ENCODE results near the gene FAM135A. TPM values are rescaled to one million over a fixed set of nuclear protein-coding genes. Genes with fewer than 3 reads are reported as not detected.

The FAM135A gene
- total and polyA plus RNA-seq, 2 of the 13 experiments (the other 11 are each of a cell fraction or from before 2014, with no cell fraction given), result 26.9 to 31.5 TPM

DNA sequence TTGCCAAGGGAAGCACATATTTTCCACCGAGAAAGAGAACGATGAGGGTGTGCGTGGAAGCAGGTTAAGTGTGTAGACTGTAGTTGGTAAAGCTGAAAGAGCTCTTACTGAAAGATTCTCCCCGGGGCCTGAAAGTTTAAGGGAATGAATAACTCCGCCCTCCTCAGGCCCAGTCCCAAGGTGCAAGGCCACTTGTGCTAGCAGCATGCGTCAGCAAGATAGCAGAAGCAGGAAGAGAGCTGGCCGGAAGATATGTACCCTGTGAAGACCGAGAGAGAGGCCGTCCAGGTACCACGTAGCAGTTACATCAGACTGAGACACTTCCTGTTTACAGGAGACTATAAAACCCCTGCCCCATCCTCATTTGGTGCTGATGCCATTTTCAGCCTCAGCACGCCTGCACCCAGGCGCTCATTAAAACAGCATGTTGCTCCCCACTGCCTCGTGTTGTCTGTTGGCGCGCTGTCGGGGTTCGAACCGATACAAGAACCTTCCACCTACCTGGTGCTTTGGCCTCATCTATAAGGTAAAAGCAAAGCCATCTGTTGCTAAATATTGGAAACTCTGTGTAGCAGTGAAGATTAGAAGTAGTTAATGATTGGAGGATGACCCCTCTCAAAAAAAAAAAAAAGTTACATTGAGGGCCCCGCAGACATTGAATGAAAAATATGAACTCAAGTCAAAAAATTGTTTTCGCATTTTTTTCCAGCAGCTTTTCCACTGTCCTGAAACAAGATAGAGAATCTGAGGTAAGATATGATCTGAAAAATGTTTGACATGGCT, 18.6 kb upstream of the FAM135A start:
- Histone ChIP-seq H4K20me1 (ENCODE audit: insufficient read depth, low read length) (no peaks in the 10 kb centered on the region), H3K27me3 (ENCODE audit: control insufficient read depth in 1 of 2, insufficient read depth in 2 of 2, low read length in 2 of 2) (no peaks in the 10 kb centered on the region), H3K4me3 (replicated peaks in 1 of 3; ENCODE audit: insufficient read depth in 1 of 3, low read depth in 2 of 3, low read length in 3 of 3) (no peak overlapping the region), H3K9ac (ENCODE audit: insufficient read depth, low read depth, low read length) (no peak overlapping the region), H3K9me3 (ENCODE audit: low read length) (no peaks in the 10 kb centered on the region), H2AFZ (ENCODE audit: low read length) (no peak overlapping the region), H3K4me1 (ENCODE audit: insufficient read depth, low read length) (peaks cover 64% of the 10 kb centered on the region), H3K36me3 (replicated peaks in 1 of 2; ENCODE audit: control insufficient read depth in 1 of 2, insufficient read depth in 2 of 2, low read length in 2 of 2) (no peaks in the 10 kb centered on the region), H3K27ac (ENCODE audit: extremely low read length, insufficient read depth, low read length) (no peak overlapping the region), H3K79me2 (ENCODE audit: insufficient read depth, low read length) (no peaks in the 10 kb centered on the region), H3K4me2 (ENCODE audit: low read depth, low read length) (no peak overlapping the region)
- no TSS peak for BruUV-seq (replicated peaks)
- WGBS (ENCODE audit: low lambda C conversion rate), result 91% methylated on average over 20 of the region's 20 CpGs
- CTCF ChIA-PET (ENCODE audit: low intra/inter-chr PET ratio, low total read pairs), result no interaction called here
- intact Hi-C loops (cut with micrococcal nuclease; ENCODE audit: unreplicated experiment) (no loop called here), in situ Hi-C loops (cut with HindIII; ENCODE audit: extremely low pct_ligation_motif_present, low pct_unique_long_range_greater_than_20kb) (no loop called here)
- POLR2A ChIA-PET, result interaction anchor here (1.0 kb wide), 1 partner anchor 19 kb away, joined by 3 read pairs; the partner anchor contains the start of gene FAM135A
- DNase-seq (ENCODE audit: low spot score) (no peak), FAIRE-seq (no peak), ATAC-seq (no peak)
- TF ChIP-seq NCOA1 (CRISPR knock-in tag; IDR thresholded peaks at IDR 0.05) (no peak), ELF1 (CRISPR knock-in tag; IDR thresholded peaks at IDR 0.05) (no peak), ZBTB40 (IDR thresholded peaks at IDR 0.05) (no peak), ZBTB40 (CRISPR knock-in tag; IDR thresholded peaks at IDR 0.05) (no peak), ZBTB7B (CRISPR knock-in tag; IDR thresholded peaks at IDR 0.05) (no peak), AHDC1 (CRISPR knock-in tag; IDR thresholded peaks at IDR 0.05; ENCODE audit: borderline replicate concordance) (no peak)
- TF ChIP-seq, protein P1, sequence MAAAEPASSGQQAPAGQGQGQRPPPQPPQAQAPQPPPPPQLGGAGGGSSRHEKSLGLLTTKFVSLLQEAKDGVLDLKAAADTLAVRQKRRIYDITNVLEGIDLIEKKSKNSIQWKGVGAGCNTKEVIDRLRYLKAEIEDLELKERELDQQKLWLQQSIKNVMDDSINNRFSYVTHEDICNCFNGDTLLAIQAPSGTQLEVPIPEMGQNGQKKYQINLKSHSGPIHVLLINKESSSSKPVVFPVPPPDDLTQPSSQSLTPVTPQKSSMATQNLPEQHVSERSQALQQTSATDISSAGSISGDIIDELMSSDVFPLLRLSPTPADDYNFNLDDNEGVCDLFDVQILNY (CRISPR knock-in tag; conservative IDR thresholded peaks at IDR 0.05), result no peak
